Liver (tissue), 3 donors: ENCODE results near the gene RNF144B.

ENCODE experiments used
- ATF3 ChIP-seq: IDR thresholded peaks from 2 replicates; pipeline ENCODE4 v1.6.1; 2016; ENCODE audit warnings: antibody characterized with exemption
- CTCF ChIP-seq: fragments of 150-350 bp; IDR thresholded peaks from 2 replicates; pipeline ENCODE4 v1.5.1; 2017; ENCODE audit warnings: improper control_type of control experiment, low read depth, low read length; ENCODE audit not compliant: missing input control
- MAX ChIP-seq: IDR thresholded peaks from 2 replicates; pipeline ENCODE4 v1.6.1; 2016; ENCODE audit warnings: antibody characterized with exemption
- RAD21 ChIP-seq, 2 donors: IDR thresholded peaks; 2 replicates each; pipeline ENCODE4 v1.6.1; 2016; ENCODE audit warnings: antibody characterized with exemption in 2 of 2, mild to moderate bottlenecking in 2 of 2
- RXRA ChIP-seq, 2 donors: IDR thresholded peaks; 2 replicates each; pipeline ENCODE4 v1.6.1; 2017 to 2018; ENCODE audit warnings: antibody characterized with exemption in 2 of 2, mild to moderate bottlenecking in 1 of 2
- YY1 ChIP-seq: IDR thresholded peaks from 2 replicates; pipeline ENCODE4 v1.6.1; 2016; ENCODE audit warnings: antibody characterized with exemption, mild to moderate bottlenecking
- donor health status: healthy.
- donor health status: healthy.

GRCh38 chr6:18347866-18348265, 39.3 kb upstream of the RNF144B start:
- no peak for TF ChIP-seq CTCF
- TF ChIP-seq YY1, result no peak
- TF ChIP-seq RAD21 (IDR thresholded peaks at IDR 0.05), result no peak
- no peak for TF ChIP-seq MAX
- no peak for TF ChIP-seq ATF3
- TF ChIP-seq RXRA (IDR thresholded peaks at IDR 0.05), result no peak
